Putamen (tissue), 1 donor: ENCODE measurements around the gene FNIP1.
"Not testable (repeated sequence)": the region's sequence is repeated elsewhere in the genome, so short reads cannot be mapped to it uniquely, and the experiment has no call there.

ENCODE experiments used
- DNase-seq: peaks from one replicate; pipeline ENCODE4 v3.0.0-alpha.2; 2016; ENCODE audit warnings: low spot score

The FNIP1 gene

DNA sequence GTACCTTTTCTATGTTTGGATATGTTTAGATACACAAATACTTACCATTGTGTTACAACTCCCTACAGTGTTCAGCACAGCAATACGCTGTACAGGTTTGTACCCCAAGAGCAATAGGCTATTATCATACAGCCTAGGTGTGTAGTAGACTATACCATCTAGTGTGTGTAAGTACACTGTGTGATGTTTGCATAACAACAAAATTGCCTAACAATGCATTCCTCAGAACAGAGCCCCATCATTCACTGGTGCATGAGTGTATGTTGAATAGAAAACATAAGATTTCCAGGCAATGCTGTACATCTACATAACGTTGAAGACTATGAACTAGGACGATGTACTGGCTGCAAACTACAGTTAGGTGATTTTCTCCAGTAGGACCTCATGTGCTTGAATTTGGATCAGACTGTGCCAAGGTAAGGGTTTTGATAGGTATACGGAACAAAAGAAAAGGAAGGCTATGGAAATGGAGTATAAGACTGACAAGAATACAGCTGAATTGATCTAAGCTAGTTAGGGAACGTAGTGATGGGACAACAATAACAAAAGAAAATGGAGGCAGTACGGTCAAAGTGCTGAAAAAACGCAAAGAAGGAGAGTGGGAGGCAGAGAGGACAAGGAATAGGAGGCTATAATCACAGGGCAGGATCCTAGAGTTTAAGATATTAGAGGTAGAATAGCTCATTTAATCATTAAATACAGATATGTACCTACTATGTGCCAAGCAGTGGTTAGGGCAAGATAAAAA, 46.9 kb downstream of the FNIP1 start:
- DNase-seq, result no peak

DNA sequence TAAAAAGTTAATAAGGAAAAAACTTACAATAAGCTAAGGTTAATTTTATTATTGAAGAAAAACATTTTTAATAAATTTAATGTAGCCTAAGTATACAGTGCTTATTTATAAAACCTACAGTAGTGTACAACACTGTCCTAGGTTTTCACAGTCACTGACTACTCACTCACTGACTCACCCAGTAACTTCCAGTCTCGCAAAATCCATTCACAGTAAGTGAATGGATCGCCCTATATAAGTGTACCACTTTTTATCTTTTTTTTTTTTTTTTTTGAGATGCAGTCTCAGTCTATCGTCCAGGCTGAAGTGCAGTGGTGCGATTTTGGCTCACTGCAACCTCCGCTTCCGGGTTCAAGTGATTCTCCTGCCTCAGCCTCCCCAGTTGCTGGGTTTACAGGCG, 47.7 kb downstream of the FNIP1 start:
- no peak for DNase-seq

DNA sequence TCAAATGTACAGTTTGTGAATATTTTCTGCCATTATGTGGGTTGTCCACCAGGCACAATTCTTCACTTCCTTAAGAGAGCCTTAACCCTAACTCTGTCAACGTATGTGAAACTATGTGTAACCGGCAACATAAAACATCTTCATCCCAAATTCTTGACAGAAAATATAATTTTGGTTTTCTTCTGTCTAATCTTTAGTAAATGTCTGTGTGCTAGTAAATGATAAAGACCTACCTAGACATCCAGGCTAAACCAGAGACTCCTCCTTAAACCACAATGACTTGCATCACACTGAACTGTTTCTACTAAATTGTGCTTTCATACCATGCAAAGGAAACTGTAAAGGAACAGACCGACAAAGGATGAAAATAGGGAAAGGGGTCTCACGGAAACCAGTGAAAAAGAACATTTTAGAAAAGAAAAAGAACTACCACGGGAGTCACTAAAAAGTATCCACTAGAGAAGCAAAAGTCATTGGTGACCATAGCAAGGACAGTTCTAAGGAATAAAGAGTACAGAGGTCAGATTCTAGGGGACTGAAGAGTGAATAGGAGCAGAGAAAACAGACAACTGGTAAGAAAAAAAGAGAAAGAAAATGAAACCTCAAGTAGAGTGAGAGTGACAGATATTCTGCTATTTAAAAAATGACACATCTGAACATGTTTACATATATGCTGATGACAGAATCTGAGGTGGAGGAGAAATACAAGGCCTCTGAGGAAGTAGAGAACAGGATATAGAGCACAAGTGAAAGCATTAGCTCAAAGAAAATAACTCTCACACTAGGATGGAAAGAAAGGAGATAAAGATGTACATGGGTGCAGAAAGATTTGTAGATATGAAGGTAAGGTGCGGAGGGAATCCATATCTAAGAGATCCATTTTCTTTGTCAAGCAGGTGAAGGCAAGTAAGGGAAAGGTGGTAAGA, 49.4 kb downstream of the FNIP1 start:
- DNase-seq, result no peak

DNA sequence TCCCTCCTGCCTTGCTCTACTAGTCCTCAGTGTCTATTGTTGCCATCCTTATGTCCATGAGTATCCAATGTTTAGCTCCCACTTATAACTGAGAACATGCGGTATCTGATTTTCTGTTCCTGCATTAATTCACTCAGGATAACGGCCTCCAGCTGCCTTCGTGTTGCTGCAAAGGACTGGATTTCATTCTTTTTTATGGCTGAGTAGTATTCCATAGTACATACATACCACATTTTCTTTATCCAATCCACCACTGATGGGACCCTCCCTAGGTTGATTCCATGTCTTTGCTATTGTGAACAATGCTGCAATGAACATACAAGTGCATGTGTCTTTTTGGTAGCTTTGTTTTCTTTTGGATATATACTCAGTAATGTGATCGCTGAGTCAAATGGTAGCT, 50.4 kb downstream of the FNIP1 start:
- no peak for DNase-seq

DNA sequence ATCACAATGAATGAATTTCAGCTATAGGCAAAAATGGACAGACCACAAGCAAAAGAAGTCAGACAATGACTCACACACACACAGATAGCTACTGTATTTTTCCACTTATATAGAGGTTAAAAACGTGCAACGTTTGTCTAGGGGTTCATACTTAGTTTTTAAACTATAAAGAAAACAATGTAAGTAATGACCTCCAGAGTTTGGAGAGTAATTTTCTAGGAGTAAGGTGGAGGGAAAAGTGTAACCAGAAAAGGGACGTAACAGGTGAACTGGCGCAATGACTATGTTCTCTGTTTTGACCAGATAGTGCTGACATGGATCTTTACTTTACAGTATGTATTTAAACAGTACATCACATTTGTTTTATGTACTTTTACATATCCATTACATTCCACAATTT, 51.1 kb downstream of the FNIP1 start:
- DNase-seq, result no peak

DNA sequence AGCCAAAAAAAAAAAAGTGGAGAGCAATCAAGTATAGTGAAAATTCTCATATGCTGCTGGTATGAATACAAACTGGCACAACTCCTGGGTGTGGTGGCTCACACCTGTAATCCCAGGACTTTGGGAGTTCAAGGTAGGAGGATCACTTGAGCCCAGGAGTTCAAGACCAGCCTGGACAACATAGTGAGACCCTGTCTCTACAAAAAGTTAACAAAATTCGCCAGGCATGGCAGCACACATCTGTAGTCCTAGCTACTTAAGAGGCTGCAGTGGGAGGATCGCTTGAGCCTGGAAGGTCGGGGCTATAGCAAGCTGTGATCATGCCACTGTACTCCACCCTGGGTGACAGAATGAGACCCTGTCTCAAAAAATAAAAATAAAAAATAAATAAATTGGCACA, 51.7 kb downstream of the FNIP1 start:
- no peak for DNase-seq

DNA sequence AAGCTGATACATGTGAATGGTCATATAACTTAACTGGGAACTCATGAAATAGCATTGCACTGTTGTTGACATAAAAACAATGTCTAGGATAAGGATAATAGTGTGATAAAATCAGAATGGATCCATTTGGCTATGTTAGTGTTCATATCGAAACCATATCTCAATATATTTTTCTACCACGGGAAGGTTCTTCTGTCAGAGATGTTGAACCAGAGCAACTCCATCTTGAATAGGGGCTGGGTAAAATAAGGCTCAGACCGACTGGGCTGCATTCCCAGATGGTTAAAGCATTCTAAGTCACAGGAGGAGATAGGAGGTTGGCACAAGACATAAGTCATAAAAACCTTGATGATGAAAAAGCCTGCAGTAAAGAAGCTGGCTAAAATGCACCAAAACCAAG, 56.3 kb downstream of the FNIP1 start:
- DNase-seq, result no peak

DNA sequence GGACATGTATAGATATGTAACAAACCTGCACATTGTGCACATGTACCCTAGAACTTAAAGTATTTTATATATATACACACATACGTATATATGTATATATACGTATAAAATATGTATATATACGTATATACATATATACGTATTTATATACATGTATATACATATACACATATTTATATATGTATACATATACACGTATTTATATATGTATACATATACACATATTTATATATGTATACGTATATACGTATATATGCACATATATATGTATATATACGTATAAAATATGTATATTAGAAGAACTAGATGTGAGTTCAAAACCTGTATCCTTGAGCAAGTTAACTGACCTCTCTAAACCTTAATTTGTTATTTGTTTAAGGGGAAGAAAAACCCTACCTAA, 61.4 kb downstream of the FNIP1 start:
- DNase-seq, result no peak

DNA sequence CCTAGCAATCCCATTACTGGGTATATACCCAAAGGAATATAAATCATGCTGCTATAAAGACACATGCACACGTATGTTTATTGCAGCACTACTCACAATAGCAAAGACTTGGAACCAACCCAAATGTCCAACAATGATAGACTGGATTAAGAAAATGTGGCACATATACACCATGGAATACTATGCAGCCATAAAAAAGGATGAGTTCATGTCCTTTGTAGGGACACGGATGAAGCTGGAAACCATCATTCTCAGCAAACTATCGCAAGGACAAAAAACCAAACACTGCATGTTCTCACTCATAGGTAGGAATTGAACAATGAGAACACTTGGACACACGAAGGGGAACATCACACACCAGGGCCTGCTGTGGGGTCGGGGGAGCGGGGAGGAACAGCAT, 61.9 kb downstream of the FNIP1 start:
- not testable (repeated sequence) for DNase-seq

DNA sequence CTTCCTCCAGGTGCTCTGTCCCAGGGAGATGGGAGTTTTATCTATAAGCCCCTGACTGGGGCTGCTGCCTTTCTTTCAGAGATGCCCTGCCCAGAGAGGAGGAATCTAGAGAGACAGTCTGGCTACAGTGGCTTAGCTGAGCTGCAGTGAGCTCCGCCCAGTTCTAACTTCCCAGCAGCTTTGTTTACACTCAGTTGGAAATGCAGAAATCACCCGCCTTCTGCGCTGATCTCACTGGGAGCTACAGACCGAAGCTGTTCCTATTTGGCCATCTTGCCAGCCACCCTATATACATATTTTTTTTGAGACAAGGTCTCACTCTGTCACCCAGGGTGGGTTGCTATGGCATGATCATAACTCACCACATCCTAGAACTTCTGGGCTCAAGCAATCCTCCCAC, 67.5 kb downstream of the FNIP1 start:
- not testable (repeated sequence) for DNase-seq

DNA sequence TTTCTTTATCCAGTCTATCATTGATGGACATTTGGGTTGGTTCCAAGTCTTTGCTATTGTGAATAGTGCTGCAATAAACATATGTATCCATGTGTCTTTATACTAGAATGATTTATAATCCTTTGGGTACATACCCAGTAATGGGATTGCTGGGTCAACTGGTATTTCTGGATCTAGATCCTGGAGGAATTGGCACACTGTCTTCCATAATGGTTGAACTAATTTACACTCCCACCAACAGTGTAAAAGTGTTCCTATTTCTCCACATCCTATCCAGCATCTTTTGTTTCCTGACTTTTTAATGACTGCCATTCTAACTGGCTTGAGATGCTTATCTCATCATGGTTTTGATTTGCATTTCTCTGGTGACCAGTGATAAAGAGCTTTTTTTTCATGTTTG, 72.7 kb downstream of the FNIP1 start:
- DNase-seq, result not testable (repeated sequence)

DNA sequence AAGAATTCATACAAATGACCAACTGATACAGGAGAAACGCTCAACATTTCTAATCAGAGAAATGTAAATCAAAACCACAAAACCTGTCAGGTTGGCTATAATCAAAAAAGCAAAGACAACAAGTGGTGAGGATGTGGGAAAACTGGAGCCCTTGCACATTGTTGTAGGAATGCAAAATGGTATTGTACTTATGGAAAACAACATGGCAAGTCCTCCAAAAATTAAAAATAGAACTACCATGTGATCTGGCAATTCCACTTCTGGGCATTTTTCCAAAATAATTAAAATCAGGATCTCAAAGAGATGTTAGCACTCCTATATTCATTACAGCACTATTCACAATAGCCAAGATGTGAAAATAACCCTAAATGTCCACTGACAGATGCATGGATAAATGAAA, 76.1 kb downstream of the FNIP1 start:
- no peak for DNase-seq

DNA sequence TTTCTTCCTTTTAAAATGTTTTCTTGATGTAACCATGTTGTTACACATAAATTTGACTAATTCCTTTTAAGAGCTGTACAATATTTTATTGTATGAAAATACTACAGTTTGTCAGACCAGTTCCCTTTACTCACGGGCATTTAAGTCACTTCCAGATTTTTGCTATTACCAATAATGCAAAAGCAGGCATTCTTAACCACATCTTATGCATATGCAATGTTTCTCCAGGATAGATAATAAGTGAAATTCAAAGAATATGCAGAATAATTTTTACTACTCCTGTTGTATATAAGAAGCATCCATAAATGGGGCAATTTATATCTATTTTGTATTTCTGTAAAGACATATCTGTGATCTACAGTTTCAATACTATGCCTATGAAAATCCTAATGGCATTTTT, 77.3 kb downstream of the FNIP1 start:
- DNase-seq, result no peak

DNA sequence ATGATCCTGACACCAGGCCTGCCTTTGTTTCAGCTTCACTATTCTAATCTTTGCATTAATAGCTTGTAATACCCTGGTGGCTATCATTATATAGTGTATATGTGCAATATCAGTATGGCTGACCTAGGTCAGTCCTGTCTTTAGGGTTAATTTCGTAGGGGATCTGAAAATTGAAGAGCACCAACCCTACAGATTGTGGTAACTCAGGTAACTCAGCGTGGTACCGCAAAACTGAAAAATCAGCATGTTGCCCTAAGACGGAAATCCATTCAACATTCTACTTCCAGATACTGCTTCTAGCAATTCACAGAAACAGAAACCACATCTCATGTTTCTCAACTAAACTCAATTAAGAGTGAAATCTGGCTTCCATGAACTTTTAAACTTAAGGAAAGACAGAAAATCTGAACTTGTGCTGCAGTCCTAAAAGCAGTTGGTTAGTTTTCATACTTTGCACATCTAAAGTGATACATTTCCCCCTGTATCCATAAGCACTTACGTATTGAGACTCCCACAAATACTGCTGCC, 78.3 kb downstream of the FNIP1 start:
- DNase-seq, result no peak

DNA sequence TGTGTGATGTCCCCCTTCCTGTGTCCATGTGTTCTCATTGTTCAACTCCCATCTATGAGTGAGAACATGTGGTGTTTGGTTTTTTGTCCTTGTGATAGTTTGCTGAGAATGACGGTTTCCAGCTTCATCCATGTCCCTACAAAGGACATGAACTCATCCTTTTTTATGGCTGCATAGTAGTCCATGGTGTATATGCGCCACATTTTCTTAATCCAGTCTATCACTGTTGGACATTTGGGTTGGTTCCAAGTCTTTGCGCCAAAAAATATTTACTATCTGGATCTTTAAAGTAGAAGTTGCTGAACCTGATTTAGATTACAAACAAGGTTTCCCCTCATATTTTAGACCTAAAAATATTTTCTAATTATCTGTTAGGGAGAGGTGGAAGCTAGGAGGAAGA, 79.7 kb downstream of the FNIP1 start:
- DNase-seq, result not testable (repeated sequence)

DNA sequence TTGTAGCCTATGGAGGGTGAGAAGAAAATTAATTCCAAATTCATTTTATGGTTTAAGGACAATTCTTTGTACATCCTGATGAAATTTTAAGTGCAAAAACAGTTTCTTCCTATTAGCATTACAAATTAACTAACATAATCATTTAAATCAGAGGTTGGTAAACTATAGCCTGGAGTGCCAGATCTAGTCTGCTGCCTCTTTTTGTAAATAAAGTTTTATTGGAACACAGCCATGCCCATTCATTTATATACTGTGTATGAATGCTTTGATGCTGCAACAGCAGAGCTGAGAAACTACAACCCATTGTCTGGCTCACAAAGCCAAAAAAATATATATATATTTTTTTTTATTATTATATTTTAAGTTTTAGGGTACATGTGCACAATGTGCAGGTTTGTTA, 80.2 kb downstream of the FNIP1 start:
- DNase-seq, result no peak

DNA sequence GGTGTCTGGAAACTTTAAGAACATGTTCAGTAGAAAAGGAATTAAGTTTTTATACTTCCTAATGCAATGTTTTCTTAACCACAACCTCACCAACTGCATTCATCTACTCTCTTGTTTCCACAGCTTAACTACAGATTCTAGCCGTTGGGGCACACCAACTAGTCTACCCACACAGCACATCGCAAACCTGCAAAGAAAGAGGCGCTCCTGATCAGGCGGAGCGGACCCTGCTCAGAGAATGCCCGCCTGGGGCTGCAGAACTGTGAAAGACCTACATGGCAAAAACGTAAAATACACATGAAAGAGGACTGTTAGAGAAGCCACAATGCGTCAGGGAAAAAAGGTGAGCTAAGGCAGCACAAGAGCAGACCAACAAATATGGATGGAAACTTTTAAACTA, 86.4 kb downstream of the FNIP1 start:
- no peak for DNase-seq

DNA sequence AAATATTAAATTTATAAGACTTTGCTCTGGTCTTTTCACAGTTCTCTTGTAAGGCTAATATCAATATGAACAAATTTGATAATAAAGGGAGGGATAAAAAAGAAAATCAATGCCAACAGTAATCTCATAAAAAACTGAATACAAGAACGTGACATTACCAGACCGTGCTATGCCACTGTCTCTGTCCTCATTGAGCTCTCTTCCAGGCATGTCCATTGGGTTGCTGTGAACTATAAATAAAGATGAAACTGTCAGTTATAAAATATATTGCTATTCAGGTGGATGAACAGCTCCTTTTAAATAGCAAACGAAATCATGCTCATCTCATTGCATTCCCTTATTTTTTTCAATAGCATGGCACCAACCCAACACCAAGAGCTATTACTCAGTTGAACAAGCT, 87.8 kb downstream of the FNIP1 start:
- no peak for DNase-seq

DNA sequence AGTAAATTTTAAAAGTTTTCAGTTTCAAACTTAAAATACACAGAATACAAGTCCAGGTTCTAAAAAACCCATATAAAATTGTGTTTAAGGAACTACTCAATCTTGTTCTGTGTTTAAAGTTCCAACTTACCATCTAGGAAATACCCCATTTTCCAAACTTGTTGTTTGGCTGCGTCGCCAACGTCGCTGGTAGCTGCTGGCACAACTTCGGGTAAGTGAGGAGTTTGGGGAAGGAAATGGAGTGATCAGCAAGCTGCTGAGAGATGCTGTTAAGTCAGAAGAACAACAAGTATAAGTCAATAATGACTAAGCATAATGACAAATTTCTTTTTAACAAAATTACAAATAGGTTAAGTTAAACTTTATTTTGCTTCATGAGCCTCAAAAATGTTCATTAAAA, 90.5 kb downstream of the FNIP1 start:
- DNase-seq, result no peak

DNA sequence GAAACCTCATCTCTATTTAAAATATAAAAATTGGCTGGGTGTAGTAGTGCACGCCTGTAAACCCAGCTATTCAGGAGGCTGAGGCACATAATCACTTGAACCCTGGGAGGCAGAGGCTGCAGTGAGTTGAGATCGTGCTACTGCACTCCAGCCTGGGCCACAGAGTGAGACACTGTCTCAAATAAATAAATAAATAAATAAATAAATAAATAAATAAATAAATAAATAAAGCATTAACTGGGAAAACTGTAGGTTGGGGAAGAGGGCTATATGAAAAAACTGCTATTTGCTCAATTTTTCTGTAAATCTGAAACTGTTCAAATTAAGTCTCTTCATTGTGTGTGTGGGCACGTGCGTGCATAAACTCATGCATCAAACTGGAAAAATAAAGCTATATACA, 101.9 kb downstream of the FNIP1 start:
- DNase-seq, result no peak

DNA sequence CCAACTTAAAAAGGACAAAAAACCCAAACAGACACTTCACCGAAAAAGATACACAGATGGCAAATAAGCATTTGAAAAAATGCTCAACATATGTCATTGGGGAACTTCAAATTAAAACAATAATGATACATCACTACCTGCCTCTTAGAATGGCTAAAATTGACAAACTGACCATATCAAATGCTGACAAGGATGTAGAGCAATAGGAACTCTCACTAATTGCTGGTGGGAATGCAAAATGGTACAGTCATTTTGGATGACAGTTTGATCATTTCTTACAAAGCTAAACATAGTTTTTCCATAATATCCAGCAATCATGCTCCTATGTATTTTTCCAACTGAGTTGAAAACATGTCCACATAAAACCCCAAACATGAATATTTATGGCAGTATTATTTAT, 102.9 kb downstream of the FNIP1 start:
- no peak for DNase-seq

DNA sequence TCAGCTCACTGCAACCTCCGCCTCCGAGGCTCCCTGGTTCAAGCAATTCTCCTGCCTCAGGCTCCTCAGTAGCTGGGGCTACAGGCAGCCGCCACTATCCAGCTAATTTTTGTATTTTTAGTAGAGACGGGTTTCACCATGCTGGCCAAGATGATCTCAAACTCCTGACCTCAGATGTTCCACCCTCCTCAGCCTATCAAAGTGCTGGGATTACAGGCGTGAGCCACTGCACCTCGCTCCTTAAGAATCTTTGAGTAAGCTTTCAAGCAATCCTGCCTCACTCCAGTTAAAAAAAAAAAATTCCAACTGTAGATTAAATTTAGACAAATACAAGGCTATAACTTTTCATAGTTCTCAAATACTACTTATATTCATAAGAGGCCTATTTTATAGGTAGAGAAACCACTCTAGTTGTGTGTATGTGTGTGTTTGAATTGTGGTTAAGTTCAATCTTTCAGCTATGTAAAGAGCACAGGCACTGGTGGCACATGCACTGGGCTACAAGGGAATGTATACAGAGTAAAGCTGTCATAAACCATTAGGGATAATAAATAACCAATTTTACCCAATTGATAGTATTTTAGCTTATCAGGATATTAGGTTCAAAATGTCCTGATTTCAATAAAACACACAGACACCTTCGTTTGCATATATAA, 111.2 kb downstream of the FNIP1 start:
- no peak for DNase-seq

DNA sequence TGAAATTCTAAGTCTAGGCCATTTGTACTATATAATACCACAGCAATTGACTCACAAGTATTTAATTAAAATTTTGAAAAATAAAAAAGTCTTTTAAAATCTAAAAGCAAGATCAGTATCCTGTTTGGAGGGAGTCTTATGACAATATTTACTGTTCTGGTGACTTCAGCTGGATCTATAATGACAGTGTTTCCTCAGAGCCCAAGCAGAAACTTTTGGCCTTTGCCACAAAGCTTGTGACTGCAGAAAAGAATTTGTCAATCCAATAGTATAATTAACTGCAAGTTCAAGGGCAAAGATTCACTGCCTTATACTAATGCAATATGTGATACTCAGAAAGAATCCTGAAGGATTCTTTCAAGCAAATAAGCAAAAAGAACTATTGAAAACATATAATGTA, 112.2 kb downstream of the FNIP1 start:
- DNase-seq, result no peak
